HCT116 (cell line): ENCODE results near the gene CACNA1C. TPM values are rescaled to one million over a fixed set of nuclear protein-coding genes. Genes with fewer than 3 reads are reported as not detected.

Experiments
- ATAC-seq: fragments of 200-7000 bp; cut with Tn5 transposase; 2 replicates; pipeline ENCODE4 v1.9.1; 2020; ENCODE audit warnings: mild to moderate bottlenecking, moderate library complexity
- BruUV-seq: library from RNA; stranded (reverse); fragments of 400-500 nt; replicated peaks from 2 replicates; lab custom pipeline; 2021; lab: Mats Ljungman, UMichigan
- CTCF ChIA-PET: fragments of 300-600 bp; sonication (Branson Sonifier 250); formaldehyde crosslinking; loops from one replicate; lab custom pipeline; 2021; ENCODE audit warnings: antibody characterized with exemption; lab: Charles Lee
- POLR2A ChIA-PET: fragments of 300-600, 350-600 bp; sonication (Branson Sonifier 250); formaldehyde crosslinking; loops from one replicate; lab custom pipeline; 2021; ENCODE audit warnings: antibody characterized with exemption; lab: Charles Lee
- RAD21 ChIA-PET, 2 experiments: fragments of 300-600 bp; sonication (Branson Sonifier 250); formaldehyde crosslinking; loops; one replicate each; lab custom pipeline; 2023; ENCODE audit warnings: low total read pairs in 2 of 2; ENCODE audit not compliant: uncharacterized antibody in 2 of 2, unreplicated experiment in 2 of 2, low non-redundant PET in 1 of 2; lab: Charles Lee
- DNase-seq: peaks from one replicate; pipeline ENCODE4 v3.0.0-alpha.2; 2010; ENCODE audit warnings: low read depth, low spot score
- H2AFZ ChIP-seq: fragments of 200-600 bp; shearing (Covaris generic), sonication (generic); 2 replicates; pipeline ENCODE4 v1.6.1; 2017; ENCODE audit warnings: low read depth, mixed run types, mixed read lengths, antibody characterized with exemption, low read length; ENCODE audit not compliant: poor library complexity, severe bottlenecking
- H3K27ac ChIP-seq: 2 replicates; pipeline ENCODE4 v1.5.1; 2012; ENCODE audit warnings: low read depth, low read length
- H3K27me3 ChIP-seq: fragments of 200-600 bp; sonication (generic); 2 replicates; pipeline ENCODE4 v1.6.1; 2016; ENCODE audit warnings: mixed run types, low read length, mixed read lengths; ENCODE audit not compliant: insufficient read depth
- H3K36me3 ChIP-seq, 2 experiments: fragments of 200-500 bp in 1 of 2; fragments of 200-600 bp in 1 of 2; sonication (Bioruptor generic) in 1 of 2; sonication (generic) in 1 of 2; 2 replicates each; pipeline versions ENCODE4 v1.5.1 to v1.6.1; 2014 to 2016; ENCODE audit warnings: low read length in 2 of 2, inconsistent platforms in 1 of 2, mixed read lengths in 1 of 2, mixed run types in 1 of 2; ENCODE audit not compliant: insufficient read depth in 2 of 2, control insufficient read depth in 1 of 2
- H3K4me1 ChIP-seq, 2 experiments: fragments of 200-600 bp in 1 of 2; sonication (generic) in 1 of 2; 2 replicates each; pipeline versions ENCODE4 v1.5.1 to v1.6.1; 2012 to 2017; ENCODE audit warnings: low read length in 2 of 2, inconsistent platforms in 1 of 2, mild to moderate bottlenecking in 1 of 2, mixed read lengths in 1 of 2, mixed run types in 1 of 2, moderate library complexity in 1 of 2; ENCODE audit not compliant: insufficient read depth in 2 of 2, control insufficient read depth in 1 of 2
- H3K4me2 ChIP-seq: fragments of 200-600 bp; sonication (generic); 2 replicates; pipeline ENCODE4 v1.6.1; 2017; ENCODE audit warnings: mixed run types, low read length, mixed read lengths
- H3K4me3 ChIP-seq, 2 experiments: fragments of 200-600 bp in 1 of 2; sonication (generic) in 1 of 2; replicated peaks in 1 of 2; 2 replicates each; pipeline ENCODE4 v1.5.1; 2011 to 2016; ENCODE audit warnings: low read length in 2 of 2, control low read depth in 1 of 2, low read depth in 1 of 2, mild to moderate bottlenecking in 1 of 2, mixed read lengths in 1 of 2, mixed run types in 1 of 2
- H3K79me2 ChIP-seq: fragments of 200-600 bp; sonication (generic); 2 replicates; pipeline ENCODE4 v1.6.1; 2017; ENCODE audit warnings: mild to moderate bottlenecking, mixed run types, low read length, moderate library complexity, mixed read lengths; ENCODE audit not compliant: insufficient read depth
- H3K9ac ChIP-seq: fragments of 200-600 bp; sonication (generic); 2 replicates; pipeline ENCODE4 v1.6.1; 2016; ENCODE audit warnings: low read length, mixed read lengths
- H3K9me2 ChIP-seq: fragments of 200-600 bp; sonication (generic), shearing (Covaris generic); 2 replicates; pipeline ENCODE4 v1.6.1; 2017; ENCODE audit warnings: mixed run types, mild to moderate bottlenecking, moderate library complexity; ENCODE audit not compliant: insufficient read depth
- H3K9me3 ChIP-seq, 2 experiments: fragments of 200-500 bp in 1 of 2; fragments of 200-600 bp in 1 of 2; sonication (Bioruptor generic) in 1 of 2; sonication (generic) in 1 of 2; 2 replicates each; pipeline ENCODE4 v1.6.1; 2014 to 2017; ENCODE audit warnings: low read length in 2 of 2, mixed read lengths in 2 of 2, inconsistent platforms in 1 of 2, low read depth in 1 of 2, mild to moderate bottlenecking in 1 of 2, mixed run types in 1 of 2, moderate library complexity in 1 of 2; ENCODE audit not compliant: control insufficient read depth in 1 of 2, insufficient read depth in 1 of 2
- H4K20me1 ChIP-seq: fragments of 200-600 bp; sonication (generic), shearing (Covaris generic); 2 replicates; pipeline ENCODE4 v1.6.1; 2017; ENCODE audit warnings: mixed run types, mild to moderate bottlenecking, moderate library complexity; ENCODE audit not compliant: insufficient read depth
- CBX3 ChIP-seq: IDR thresholded peaks from 2 replicates; pipeline ENCODE4 v1.6.1; 2012; ENCODE audit warnings: low read depth
- EGR1 ChIP-seq: IDR thresholded peaks from 2 replicates; pipeline ENCODE4 v1.6.1; 2012; ENCODE audit warnings: low read depth
- ELF1 ChIP-seq: IDR thresholded peaks from 2 replicates; pipeline ENCODE4 v1.6.1; 2012; ENCODE audit warnings: low read depth, borderline replicate concordance
- EZH2 ChIP-seq: fragments of 200-600 bp; sonication (generic); IDR thresholded peaks from 2 replicates; pipeline ENCODE4 v1.6.1; 2017; ENCODE audit warnings: antibody characterized with exemption, mixed run types
- EZH2phosphoT487 ChIP-seq: fragments of 200-600 bp; IDR thresholded peaks from 2 replicates; pipeline ENCODE4 v1.6.1; 2018; ENCODE audit warnings: antibody characterized with exemption, borderline replicate concordance
- FOSL1 ChIP-seq: IDR thresholded peaks from 2 replicates; pipeline ENCODE4 v1.6.1; 2012; ENCODE audit warnings: low read depth
- POLR2AphosphoS5 ChIP-seq: IDR thresholded peaks from 2 replicates; pipeline ENCODE4 v1.6.1; 2011; ENCODE audit warnings: mild to moderate bottlenecking, low read depth, low read length, moderate library complexity
- RAD21 ChIP-seq: IDR thresholded peaks from 2 replicates; pipeline ENCODE4 v1.6.1; 2012; ENCODE audit warnings: low read depth, mild to moderate bottlenecking
- SIN3A ChIP-seq: IDR thresholded peaks from 2 replicates; pipeline ENCODE4 v1.6.1; 2012; ENCODE audit warnings: low read depth
- SP1 ChIP-seq: IDR thresholded peaks from 2 replicates; pipeline ENCODE4 v1.6.1; 2012; ENCODE audit warnings: low read depth
- SRF ChIP-seq: IDR thresholded peaks from 2 replicates; pipeline ENCODE4 v1.6.1; 2012; ENCODE audit warnings: low read depth
- YY1 ChIP-seq: IDR thresholded peaks from 2 replicates; pipeline ENCODE4 v1.6.1; 2011; ENCODE audit warnings: low read length, low read depth, moderate library complexity, mild to moderate bottlenecking; ENCODE audit not compliant: insufficient replicate concordance; ENCODE audit errors: extremely low read depth
- ZFX ChIP-seq: fragments of 450-650 bp; IDR thresholded peaks from 2 replicates; pipeline ENCODE4 v1.6.1; 2017
- ZNF274 ChIP-seq: fragments of 200-500 bp; sonication (Bioruptor generic); IDR thresholded peaks from 2 replicates; pipeline ENCODE4 v1.6.1; 2014; ENCODE audit warnings: mild to moderate bottlenecking, low read depth, low read length, inconsistent platforms
- intact Hi-C: fragments of 100-400 bp; cut with micrococcal nuclease; formaldehyde crosslinking; loops from 2 replicates; pipeline ENCODE4 v1.10.0; 2022
- total RNA-seq: library from RNA; stranded (reverse); gene quantifications from one replicate; pipeline ENCODE4 v1.2.1, GENCODE V29; 2021; ENCODE audit not compliant: unreplicated experiment
- TF ChIP-seq, protein P1 (sequence below): IDR thresholded peaks from 2 replicates; pipeline ENCODE4 v1.6.1; 2011; ENCODE audit warnings: mild to moderate bottlenecking, low read length, moderate library complexity; ENCODE audit not compliant: insufficient replicate concordance; ENCODE audit errors: extremely low read depth
- TF ChIP-seq, protein P2 (sequence below): IDR thresholded peaks from 2 replicates; pipeline ENCODE4 v1.6.1; 2012; ENCODE audit warnings: low read depth
- TF ChIP-seq, protein P3 (sequence below): IDR thresholded peaks from 2 replicates; pipeline ENCODE4 v1.6.1; 2012
- TF ChIP-seq, protein P4 (sequence below): IDR thresholded peaks from 2 replicates; pipeline ENCODE4 v1.6.1; 2012
- TF ChIP-seq, protein P5 (sequence below), 3 experiments: fragments of 200-600 bp in 1 of 3; sonication (generic) in 1 of 3; IDR thresholded peaks in 2 of 3; conservative IDR thresholded peaks in 1 of 3; 2 replicates each; pipeline ENCODE4 v1.5.1; 2012 to 2017; ENCODE audit warnings: low read depth in 2 of 3, low read length in 2 of 3, antibody characterized with exemption in 1 of 3, borderline replicate concordance in 1 of 3, control low read depth in 1 of 3, mild to moderate bottlenecking in 1 of 3, mixed read lengths in 1 of 3, mixed run types in 1 of 3, moderate library complexity in 1 of 3; ENCODE audit not compliant: insufficient read depth in 1 of 3

Gene CACNA1C
- total RNA-seq, 1 experiment from 2014 or later = 0.05 TPM

DNA sequence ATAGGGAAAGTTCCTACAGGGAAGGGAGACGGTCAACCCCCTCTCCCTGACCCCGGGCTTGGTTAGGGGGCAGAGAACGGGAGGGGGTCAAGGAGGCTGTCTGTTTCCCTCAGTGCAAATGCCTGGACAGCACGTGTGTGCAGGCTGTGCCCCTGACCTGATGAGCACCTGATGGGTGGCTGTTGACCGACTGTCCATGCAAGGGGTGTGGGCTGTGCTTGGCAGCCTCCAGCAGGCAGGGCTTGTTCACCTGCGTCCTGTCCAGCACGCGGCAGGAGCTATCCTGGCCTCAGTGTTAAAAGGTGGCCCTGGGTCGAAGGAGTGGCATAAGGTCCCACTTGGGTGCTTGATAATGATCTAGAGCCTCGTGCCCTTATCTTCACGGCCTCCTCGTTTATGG is 221.0 kb downstream of the CACNA1C start:
- DNase-seq = no peak
- Histone ChIP-seq H3K9me2 (no peaks in the 10 kb centered on the region), H3K36me3 (no peaks in the 10 kb centered on the region), H3K9ac (no peak overlapping the region), H3K27me3 (peaks cover 11% of the 10 kb centered on the region), H3K4me3 (no peak overlapping the region), H2AFZ (no peak overlapping the region), H3K79me2 (no peaks in the 10 kb centered on the region), H4K20me1 (no peaks in the 10 kb centered on the region), H3K27ac (no peak overlapping the region), H3K9me3 (no peaks in the 10 kb centered on the region), H3K4me2 (no peak overlapping the region), H3K4me1 (no peaks in the 10 kb centered on the region)
- CTCF ChIA-PET = no interaction called here
- POLR2A ChIA-PET = no interaction called here
- intact Hi-C loops = no loop called here
- no TSS peak for BruUV-seq
- ATAC-seq = no peak
- TF ChIP-seq, protein P1, sequence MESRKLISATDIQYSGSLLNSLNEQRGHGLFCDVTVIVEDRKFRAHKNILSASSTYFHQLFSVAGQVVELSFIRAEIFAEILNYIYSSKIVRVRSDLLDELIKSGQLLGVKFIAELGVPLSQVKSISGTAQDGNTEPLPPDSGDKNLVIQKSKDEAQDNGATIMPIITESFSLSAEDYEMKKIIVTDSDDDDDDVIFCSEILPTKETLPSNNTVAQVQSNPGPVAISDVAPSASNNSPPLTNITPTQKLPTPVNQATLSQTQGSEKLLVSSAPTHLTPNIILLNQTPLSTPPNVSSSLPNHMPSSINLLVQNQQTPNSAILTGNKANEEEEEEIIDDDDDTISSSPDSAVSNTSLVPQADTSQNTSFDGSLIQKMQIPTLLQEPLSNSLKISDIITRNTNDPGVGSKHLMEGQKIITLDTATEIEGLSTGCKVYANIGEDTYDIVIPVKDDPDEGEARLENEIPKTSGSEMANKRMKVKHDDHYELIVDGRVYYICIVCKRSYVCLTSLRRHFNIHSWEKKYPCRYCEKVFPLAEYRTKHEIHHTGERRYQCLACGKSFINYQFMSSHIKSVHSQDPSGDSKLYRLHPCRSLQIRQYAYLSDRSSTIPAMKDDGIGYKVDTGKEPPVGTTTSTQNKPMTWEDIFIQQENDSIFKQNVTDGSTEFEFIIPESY = no peak
- TF ChIP-seq EGR1 = no peak
- no peak for TF ChIP-seq SRF
- no peak for TF ChIP-seq SP1
- TF ChIP-seq ZNF274 = no peak
- no peak for TF ChIP-seq EZH2
- TF ChIP-seq, protein P2, sequence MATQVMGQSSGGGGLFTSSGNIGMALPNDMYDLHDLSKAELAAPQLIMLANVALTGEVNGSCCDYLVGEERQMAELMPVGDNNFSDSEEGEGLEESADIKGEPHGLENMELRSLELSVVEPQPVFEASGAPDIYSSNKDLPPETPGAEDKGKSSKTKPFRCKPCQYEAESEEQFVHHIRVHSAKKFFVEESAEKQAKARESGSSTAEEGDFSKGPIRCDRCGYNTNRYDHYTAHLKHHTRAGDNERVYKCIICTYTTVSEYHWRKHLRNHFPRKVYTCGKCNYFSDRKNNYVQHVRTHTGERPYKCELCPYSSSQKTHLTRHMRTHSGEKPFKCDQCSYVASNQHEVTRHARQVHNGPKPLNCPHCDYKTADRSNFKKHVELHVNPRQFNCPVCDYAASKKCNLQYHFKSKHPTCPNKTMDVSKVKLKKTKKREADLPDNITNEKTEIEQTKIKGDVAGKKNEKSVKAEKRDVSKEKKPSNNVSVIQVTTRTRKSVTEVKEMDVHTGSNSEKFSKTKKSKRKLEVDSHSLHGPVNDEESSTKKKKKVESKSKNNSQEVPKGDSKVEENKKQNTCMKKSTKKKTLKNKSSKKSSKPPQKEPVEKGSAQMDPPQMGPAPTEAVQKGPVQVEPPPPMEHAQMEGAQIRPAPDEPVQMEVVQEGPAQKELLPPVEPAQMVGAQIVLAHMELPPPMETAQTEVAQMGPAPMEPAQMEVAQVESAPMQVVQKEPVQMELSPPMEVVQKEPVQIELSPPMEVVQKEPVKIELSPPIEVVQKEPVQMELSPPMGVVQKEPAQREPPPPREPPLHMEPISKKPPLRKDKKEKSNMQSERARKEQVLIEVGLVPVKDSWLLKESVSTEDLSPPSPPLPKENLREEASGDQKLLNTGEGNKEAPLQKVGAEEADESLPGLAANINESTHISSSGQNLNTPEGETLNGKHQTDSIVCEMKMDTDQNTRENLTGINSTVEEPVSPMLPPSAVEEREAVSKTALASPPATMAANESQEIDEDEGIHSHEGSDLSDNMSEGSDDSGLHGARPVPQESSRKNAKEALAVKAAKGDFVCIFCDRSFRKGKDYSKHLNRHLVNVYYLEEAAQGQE = no peak
- no peak for TF ChIP-seq FOSL1
- TF ChIP-seq, protein P3, sequence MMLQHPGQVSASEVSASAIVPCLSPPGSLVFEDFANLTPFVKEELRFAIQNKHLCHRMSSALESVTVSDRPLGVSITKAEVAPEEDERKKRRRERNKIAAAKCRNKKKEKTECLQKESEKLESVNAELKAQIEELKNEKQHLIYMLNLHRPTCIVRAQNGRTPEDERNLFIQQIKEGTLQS = no peak
- TF ChIP-seq RAD21 = no peak
- TF ChIP-seq POLR2AphosphoS5 = no peak
- TF ChIP-seq, protein P4, sequence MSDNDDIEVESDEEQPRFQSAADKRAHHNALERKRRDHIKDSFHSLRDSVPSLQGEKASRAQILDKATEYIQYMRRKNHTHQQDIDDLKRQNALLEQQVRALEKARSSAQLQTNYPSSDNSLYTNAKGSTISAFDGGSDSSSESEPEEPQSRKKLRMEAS = no peak
- no peak for TF ChIP-seq ELF1
- TF ChIP-seq EZH2phosphoT487 = no peak
- no peak for TF ChIP-seq CBX3
- no peak for TF ChIP-seq YY1
- TF ChIP-seq, protein P5, sequence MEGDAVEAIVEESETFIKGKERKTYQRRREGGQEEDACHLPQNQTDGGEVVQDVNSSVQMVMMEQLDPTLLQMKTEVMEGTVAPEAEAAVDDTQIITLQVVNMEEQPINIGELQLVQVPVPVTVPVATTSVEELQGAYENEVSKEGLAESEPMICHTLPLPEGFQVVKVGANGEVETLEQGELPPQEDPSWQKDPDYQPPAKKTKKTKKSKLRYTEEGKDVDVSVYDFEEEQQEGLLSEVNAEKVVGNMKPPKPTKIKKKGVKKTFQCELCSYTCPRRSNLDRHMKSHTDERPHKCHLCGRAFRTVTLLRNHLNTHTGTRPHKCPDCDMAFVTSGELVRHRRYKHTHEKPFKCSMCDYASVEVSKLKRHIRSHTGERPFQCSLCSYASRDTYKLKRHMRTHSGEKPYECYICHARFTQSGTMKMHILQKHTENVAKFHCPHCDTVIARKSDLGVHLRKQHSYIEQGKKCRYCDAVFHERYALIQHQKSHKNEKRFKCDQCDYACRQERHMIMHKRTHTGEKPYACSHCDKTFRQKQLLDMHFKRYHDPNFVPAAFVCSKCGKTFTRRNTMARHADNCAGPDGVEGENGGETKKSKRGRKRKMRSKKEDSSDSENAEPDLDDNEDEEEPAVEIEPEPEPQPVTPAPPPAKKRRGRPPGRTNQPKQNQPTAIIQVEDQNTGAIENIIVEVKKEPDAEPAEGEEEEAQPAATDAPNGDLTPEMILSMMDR (IDR thresholded peaks at IDR 0.05 in 2 of 3, conservative IDR thresholded peaks at IDR 0.05 in 1 of 3; ENCODE audit: borderline replicate concordance in 1 of 3, insufficient read depth in 1 of 3, low read depth in 2 of 3, low read length in 2 of 3) = no peak
- TF ChIP-seq SIN3A = no peak
- no peak for TF ChIP-seq ZFX
- TF ChIP-seq, all 23 proteins: peak for 0
- RAD21 ChIA-PET = no interaction called here
